GM21576 (cell line): Measurements from ENCODE around the gene CRACDL.

Experiments
- ATAC-seq: cut with Tn5 transposase; IDR thresholded peaks from one replicate; pipeline ENCODE4 v1.9.1; 2021; ENCODE audit warnings: mild to moderate bottlenecking, moderate library complexity; ENCODE audit not compliant: unreplicated experiment

CRACDL gene

DNA sequence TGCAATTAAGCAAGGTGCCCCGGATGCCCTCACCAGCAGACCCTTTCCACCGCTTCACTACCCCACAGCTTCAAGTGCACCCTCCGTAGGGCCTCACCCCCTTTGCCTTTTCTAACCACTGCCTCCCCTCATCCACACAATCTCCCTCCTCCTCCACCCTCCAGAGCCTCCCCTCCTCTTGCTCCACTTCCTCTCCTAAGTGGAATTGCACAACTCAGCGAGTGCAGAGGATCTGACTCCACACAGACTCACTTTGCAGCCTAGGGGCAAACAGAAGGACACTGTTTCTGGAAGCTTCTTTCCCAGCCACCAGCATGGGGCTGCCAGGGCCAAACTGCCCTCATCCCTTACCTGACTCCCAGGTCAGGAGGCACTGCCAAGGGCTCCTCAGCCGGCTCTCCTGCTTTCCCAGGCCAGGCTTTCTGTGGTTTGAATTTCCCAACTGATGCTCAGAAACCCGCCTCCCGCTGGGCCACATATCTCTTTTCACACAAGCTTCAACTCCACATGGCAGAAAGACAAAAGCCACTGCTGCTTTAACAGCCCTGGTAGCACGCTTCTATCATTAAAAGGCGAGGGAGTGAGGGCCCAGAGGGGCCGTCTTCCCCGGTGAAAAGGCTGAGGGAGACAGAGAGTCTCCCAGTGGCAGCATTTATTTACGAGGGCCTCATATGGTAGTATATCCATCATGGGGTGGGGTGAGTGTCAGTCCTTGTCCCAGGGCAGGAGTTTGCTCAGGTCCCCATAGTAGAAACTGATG lies 130.4 kb downstream of the CRACDL start:
- ATAC-seq, result no peak

DNA sequence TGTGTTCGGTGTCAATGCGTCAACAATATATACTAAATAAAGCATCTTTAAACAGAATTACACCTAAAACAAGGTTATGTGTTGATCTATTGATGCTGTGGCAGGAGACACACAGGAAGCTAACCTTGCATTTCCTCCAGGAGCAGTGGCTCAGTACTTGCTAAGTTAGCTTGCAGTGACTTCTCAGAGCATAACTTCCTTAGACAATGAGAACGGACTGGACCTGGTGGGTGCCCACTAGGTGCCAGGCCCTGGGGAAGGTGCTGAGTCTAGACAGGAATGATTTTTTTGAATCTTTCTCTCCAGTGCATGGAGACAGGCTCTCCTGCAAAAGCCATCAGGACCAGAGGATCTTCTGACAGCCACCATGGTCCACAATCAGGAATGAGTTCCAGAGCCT lies 131.3 kb downstream of the CRACDL start:
- no peak for ATAC-seq

DNA sequence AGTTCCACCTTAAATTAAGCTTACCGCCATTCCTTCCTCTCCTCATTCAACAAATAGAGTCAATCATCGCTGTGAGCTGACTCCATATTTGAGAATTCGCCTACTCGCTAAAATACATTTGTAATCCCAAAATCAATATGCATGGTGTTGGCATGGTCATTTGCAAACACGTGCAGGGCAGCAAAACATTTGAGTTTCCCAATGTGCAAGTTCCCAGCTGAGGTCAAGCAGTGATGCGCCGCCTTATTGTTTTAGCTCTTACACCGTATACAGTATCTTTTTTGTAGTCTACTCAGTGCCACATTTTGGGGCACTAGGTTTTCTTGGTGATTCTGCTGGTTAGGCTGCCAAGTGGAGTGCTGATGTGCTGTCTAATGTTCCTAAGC lies 131.8 kb downstream of the CRACDL start:
- no peak for ATAC-seq

DNA sequence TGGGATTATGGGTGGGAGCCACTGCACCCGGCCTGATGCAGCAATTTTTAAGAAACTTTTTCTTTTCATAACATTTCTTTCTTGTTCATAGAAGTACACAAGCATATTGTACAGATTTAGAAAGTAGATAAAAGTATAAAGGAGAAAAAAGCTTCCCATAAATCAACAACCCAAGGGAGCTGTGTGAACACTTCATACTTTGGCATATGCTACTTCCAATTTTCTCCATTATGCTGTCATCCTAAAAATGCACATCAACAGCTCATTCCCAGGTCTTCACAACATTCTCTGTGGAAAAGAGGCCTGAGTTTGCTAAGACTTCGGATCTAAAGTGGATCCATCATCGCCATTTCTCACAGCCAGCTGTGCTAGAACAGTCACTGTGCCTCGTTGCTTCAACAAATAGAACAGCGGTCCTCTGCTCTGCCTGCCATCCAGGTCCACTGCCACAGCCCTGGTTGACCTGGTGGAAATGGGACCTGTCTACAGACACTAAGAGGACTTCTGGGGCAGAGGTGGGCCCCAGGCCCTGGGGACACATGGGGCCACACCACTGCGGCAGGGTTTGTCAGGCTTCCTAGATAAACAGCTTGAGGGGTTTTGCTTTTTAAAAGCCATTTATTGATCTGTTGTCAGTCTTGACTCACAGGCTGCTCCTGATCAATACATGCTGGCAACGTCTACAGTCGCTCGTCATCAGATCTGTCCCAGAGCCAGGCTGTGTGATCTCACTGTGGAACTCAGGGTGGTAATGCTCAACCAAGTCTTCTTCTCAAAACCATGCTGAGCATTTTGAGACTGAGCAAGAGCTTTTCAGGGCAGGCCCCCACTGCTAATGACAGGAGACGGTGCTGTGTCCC lies 132.4 kb downstream of the CRACDL start:
- ATAC-seq, result no peak

DNA sequence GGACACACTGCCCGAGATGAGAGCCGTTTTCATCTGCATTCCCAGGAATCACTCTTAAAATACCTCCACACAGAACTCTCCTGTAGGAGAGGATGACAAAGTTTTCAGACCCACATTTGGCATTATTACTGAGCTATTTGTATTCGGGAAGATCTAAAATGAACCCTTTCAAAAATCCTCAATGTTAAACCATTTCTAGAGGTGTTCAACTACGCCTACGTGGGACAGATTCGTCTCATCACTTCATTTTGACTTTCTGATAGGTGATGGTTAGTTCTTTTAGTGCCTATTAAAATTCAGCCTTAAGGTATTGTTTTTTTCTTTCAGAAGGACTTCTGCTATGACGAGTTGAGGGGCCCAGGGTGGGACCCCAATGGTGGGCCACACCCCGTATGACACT lies 133.7 kb downstream of the CRACDL start:
- no peak for ATAC-seq

DNA sequence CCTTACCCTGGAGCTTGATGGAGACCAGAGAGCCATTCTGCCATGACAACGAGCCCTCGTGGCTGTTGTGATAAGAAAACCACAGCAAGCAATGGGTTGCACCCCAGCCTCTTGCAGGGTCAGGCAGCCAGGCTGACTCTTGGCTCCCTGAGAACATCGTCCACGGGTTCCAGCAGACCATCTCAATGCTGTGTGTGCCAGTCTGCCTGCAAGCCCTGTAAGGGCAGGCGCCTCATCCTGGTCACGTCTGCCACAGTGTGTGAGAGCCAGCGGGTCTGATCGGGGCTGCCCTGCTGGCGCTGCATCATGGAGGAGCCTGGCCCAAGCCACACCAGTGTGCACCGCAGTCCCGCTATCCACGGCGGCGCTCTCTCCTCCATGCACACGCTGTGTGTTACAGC lies 134.1 kb downstream of the CRACDL start:
- no peak for ATAC-seq

DNA sequence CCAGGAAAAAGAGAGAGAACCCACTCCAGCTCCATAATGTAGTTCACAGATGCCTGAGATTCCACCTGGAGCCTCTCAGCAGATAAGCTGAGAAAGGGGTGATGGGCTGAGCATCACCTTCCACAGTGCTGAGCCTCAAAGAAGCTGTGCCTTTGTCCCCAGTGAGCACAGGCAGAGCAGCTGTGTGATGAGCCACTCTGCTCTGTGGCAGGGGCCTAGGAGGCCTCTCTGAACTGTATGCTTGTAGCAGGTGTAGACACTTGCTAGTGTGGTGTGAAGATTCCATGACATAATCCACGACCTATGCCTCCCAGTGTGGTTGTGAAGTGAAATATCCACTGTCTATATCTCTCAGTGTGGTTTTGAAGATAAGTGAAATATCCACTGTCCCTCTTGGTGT lies 134.7 kb downstream of the CRACDL start:
- ATAC-seq, result no peak

DNA sequence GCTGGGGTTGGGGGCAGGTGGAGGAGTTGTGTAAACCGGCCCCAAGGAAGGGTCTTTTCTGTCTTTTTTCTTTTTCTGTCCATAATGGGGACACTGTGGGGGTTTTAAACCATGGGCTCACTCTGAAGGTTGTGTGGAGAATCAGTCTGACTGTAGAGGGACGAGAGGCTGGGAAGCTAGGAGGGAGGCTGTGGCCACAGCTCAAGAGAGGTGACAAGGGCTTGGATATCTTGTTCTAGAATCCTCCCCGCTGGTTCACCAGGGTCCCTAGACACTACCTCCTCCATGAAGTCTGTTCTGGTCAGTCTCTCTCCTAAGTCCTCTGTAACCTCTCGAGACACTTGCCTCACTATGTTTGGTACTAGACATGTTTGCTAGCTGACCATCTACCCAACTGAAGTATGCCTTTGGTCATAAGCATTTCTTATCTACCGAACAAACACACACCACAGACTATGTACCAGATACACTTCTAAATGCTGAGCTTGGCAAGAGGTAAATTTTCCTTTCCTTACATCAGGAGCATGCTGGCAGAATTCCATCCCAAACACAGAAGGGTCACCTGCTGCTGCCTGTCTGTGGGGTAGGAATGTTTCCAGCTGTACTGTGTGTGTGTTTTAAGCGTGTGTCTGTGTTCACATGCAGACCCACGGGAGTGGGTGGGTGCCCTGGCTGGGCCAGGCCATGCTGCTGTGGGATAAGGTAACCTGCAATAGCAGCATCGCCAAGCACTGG lies 135.5 kb downstream of the CRACDL start:
- no peak for ATAC-seq

DNA sequence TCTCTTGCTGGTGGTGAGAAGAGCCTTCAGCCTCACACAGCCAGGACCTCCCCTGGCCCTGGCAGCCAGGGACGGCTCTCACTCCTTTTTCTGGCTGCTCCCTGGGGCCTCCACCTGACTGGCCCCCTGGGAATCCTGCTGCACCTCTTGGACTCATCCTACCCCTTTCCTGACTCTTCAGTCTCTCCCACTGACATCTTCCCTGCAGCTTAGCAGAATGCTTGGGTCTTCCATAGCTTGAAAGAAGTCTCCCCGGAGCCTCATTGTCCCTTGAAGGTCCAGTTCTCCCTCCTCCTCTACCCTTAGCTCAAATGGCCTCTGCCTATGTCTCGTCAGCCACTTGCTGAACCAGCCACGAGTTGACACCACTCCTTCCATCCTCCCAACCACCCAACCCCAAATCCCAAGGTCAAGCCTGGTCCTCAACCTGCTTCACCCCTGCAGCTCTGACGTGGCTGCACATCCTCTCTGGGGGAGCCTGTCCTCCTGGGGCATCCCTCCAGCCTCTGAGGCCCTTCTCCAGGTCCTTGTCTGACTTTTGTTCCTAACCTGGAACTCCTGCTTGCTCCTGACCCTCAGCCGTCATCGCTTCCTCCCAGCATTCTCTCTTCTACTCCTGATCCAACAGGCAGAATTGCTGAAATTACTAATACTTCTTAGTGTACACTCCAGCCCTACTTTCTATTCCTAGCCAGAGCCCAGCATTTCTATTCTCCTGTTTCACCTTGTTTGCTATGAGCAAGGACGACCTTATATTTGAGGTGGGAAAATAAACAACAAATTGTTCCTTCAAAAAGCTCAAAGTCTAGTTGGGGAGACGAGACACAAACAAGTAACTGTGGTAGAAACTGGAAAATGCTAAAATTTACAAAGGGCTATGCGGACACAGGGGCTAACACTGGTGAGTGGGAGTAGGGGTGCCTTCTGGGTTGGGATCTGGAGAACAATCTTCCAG lies 136.4 kb downstream of the CRACDL start:
- no peak for ATAC-seq

DNA sequence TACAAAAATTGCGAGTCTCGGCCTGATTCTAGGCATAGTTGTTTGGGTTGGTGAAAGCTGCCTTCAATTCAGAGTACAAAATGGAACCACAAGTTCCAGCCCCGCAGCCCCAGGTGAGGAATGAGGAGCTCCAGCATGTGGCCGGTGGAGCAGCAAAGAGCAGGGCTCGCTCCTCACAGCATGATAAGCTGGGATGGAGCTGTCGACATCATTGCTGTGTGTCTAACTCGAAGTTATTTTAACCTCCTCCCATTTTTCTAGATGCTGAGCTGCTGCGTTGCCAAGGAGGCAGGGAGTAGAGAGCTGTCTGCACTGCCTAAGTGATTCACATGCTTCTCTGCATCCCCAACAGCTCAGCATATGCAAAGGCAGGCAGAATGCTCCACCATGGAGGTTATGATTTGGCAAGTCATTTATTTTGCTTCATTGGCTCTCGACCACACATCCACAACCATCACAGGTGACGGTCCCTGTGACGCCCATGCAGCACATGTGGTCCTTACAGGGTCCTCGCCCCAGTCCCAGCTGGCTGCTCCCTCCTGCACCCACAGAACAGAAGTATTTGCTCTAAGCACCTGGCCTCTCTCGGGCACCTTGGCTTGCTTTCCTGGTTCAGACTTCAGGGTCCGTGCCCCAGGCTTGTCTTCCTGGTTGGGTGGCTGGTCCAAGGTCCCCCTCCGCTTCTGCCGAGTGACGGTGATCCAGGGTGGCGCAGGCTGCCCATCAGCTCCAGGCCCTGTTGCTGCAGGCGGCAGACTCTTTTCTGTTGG lies 139.1 kb downstream of the CRACDL start:
- no peak for ATAC-seq

DNA sequence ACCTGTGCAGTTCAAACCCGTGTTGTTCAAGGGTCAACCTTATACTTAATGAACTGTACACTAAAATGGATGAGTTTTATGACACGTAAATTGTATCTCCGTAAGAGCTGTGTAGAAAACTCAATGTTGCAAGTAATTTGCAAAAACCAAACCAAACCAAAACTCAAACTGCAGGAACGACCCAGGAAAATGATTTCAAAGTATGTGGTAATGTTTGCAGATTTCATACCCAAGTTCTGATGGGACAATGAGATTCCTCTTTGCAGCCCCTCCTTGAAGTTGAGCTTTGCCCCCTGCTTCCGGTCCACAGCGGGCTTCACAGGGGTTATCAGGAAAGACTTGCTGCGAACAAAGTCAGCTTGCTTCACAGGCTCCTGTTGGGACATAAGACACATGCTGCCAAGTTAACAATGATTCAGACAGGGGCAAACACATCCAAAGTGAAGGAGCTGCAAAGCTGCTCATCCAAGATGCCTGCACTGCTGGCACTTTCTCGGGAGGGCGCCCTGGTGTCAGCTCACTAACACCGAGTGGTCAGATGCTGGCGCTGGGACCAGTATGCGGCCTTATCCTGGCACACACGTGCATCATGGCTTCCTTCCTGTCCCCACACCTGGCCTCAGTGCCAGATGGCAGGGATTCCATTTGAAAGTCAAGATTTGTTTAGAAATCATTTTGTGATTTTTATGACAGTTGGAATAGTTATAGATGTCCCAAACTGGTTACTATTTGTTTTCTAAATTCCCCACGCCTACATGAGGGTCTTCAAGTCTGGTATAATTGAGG lies 139.9 kb downstream of the CRACDL start:
- no peak for ATAC-seq

DNA sequence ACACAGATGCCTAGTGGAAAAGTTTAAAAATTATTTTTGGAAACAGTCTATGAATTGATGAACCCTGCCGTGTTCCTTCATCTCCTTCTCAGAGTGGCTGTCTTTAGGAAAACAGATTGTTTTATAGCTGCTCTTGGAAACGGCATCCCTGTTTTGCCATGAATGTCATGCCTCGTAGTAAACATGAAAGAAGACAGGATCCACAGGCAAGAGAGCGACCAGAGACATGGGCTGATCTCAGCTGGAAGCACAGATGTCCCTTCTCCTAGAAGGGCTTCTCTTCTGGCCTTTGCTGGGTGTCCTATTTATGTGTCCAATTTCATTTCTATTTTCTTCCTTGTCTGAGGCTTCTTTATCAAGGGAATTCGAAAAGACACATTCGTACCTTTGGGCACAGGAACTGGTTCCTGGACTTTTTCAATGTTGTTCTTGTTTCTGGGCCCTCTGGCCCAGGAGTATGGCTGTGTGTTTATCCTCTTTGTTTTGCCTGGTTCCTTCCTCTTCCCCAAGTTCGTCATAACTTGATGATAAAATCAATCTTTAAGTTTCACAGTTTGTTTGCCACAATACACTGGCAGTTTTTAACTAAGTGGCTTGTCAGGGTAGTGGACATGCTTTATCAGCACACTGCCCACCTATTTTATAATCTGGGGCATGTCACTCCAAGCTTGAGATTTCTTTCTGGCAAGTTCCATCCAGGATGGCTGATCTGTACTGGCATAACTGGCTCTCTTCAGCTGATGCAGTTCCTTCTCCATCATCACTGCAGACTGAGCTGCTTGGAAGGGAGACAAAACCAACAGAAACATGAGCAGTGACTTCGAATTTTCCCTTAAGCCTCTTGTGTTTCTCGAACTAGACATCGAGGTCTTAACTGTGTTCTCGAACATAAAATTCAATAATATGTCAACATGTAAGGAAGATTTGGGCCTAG lies 141.9 kb downstream of the CRACDL start:
- ATAC-seq, result no peak

DNA sequence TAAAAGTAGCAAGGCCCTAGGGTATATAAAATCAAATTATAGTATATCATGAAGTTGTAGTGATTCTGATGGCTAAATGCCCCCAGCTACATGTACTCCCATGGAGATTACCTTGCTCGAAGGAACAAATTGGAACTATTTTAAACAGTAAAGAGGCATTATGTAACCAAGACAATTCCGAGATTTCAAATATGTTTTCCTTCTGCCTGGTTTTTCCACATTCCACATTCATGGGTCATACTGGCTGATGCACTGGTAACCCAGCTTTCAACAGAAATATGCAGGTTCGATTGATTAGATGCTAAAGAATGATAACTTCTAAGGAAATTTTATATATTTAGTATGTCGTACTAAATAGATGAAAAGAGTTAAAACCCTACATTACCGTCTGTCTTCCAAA lies 142.8 kb downstream of the CRACDL start:
- no peak for ATAC-seq

DNA sequence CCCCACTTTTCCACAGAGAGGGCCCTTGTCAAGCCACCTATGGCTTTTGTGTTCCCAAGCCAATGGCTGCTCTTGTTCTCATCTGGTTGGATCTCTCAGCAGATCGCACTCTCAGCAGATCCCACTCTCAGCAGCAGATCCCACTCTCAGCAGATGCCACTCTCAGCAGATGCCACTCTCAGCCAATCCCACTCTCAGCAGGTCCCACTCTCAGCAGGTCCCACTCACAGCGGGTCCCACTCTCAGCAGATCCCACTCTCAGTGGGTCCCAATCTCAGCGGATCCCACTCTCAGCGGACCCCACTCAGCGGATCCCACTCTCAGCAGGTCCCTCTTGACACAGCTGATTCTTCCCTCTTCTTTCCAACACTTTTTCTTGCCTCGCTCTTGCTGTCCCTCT lies 145.8 kb downstream of the CRACDL start:
- no peak for ATAC-seq

DNA sequence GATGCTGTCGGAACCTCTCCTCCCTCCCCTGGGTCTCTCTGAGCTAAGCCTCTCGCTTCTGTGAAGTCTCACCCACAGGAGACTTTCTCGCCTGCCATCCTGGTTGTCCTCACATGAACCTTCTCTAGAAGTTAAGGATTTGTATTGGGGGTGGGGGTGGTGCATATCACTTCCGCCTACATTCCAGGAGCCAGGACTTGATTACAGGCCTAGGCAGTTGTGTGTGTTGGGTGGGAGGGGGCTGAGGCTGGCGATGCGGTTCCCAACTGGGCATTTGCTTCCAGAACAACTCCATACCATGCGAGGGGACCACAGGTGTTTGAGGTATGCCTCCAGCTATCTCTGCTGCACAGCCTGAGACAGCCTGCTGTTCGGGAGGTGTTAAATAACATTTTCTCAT lies 148.3 kb downstream of the CRACDL start:
- ATAC-seq, result no peak

DNA sequence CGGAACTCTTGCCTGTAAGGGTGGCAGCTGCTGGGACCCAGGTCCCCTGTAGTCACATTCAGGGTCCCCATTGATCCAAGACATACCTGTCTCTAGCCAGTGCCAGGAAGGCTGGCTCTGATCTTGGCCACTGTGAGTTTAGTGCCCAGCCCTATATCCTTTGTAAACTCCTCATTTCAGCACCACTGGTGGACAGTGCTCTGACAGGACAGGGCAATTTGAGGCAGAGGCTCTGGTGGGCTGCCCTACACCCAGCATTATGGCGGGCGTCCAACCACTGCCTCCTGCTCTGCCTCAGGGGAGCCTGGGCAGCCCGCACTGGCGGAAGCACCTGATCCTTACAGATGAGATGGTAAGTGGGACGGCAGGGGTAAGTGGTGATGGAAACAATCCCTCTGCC lies 149.8 kb downstream of the CRACDL start:
- ATAC-seq, result no peak

DNA sequence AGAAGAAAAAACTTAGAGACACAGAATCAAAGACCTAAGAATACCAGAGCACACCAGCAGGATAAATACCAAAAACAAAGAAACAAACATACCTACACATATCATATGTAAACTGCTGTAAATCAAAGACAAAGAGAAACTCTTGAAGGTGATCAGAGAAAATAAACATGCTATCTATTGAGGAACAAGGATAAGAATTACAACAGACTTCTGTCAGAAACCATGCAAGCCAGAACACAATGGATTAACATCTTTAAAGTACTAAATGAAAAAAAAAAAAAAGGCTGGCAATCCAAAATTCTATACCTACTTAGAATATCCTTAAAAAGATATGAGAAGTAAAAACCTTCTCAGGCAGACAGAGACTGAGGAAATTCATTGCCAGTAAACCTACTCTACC lies 153.5 kb downstream of the CRACDL start:
- no peak for ATAC-seq

DNA sequence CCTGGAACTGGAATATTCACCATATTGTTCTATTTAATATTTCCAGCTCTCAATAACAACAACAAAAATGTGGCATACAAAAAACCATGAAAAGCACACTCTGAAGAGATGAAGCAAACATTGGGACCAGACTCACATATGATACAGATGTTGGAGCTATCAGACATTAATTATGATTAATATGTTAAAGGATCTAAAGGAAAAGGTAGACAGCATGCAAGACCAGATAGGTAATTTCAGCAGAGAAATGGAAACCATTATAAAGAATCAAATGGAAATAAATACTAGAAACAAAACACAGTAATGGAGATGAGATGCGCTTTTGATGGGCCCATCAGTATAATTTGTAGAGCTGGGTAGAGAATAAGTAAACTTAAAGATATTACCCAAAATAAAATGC lies 154.2 kb downstream of the CRACDL start:
- ATAC-seq, result no peak
